Stomach (tissue), 4 donors: ENCODE data around the gene KLHL29.

Experiments used
- CTCF ChIP-seq, 7 experiments: fragments of 450-650 bp in 4 of 7; fragments of 200-600 bp in 3 of 7; sonication (generic) in 3 of 7; IDR thresholded peaks; one replicate each; pipeline ENCODE4 v1.5.1; 2016 to 2019; ENCODE audit warnings: antibody characterized with exemption in 7 of 7, control low read depth in 2 of 7, mild to moderate bottlenecking in 1 of 7
- EP300 ChIP-seq: sonication (generic); formaldehyde crosslinking; IDR thresholded peaks from one replicate; pipeline ENCODE4 v1.6.1; 2017; ENCODE audit warnings: antibody characterized with exemption
- POLR2A ChIP-seq, 4 donors: fragments of 450-650 bp; IDR thresholded peaks; one replicate each; pipeline ENCODE4 v1.6.1; 2016; ENCODE audit warnings: antibody characterized with exemption in 4 of 4, control low read depth in 2 of 4, mild to moderate bottlenecking in 1 of 4, moderate library complexity in 1 of 4
- POLR2AphosphoS5 ChIP-seq, 3 donors: sonication (generic); formaldehyde crosslinking; IDR thresholded peaks; one replicate each; pipeline ENCODE4 v1.6.1; 2016; ENCODE audit warnings: antibody characterized with exemption in 3 of 3

- TF ChIP-seq POLR2AphosphoS5 (IDR thresholded peaks at IDR 0.05), result no peak
- TF ChIP-seq CTCF (IDR thresholded peaks at IDR 0.05), result no peak
- TF ChIP-seq POLR2A (IDR thresholded peaks at IDR 0.05), result no peak
- TF ChIP-seq EP300, result no peak
Measured at GRCh38 chr2:23756593-23757292, 371.8 kb downstream of the KLHL29 start.
